Peyer's patch (tissue), 4 donors: ENCODE results near the gene TRIM27. TPM values are rescaled to one million over a fixed set of nuclear protein-coding genes. Genes with fewer than 3 reads are reported as not detected.
"Not testable (repeated sequence)": the region's sequence is repeated elsewhere in the genome, so short reads cannot be mapped to it uniquely, and the experiment has no call there.

ENCODE experiments used
- DNase-seq, 3 donors: peaks; one replicate each; pipeline ENCODE4 v3.0.0-alpha.2; 2017 to 2019
- H3K27ac ChIP-seq, 4 donors: fragments of 200-600 bp; sonication (generic); one replicate each; pipeline ENCODE4 v1.5.1; 2016 to 2019
- H3K27me3 ChIP-seq, 2 donors: fragments of 200-600 bp; sonication (generic); one replicate each; pipeline ENCODE4 v1.5.1; 2019
- H3K36me3 ChIP-seq, 3 donors: fragments of 200-600 bp; sonication (generic); one replicate each; pipeline ENCODE4 v1.5.1; 2016 to 2019
- H3K4me1 ChIP-seq, 4 donors: fragments of 200-600 bp; sonication (generic); one replicate each; pipeline ENCODE4 v1.5.1; 2016 to 2019
- H3K4me3 ChIP-seq, 4 donors: fragments of 200-600 bp; sonication (generic); 1 replicate in 3 of 4; 2 replicates in 1 of 4; pipeline ENCODE4 v1.5.1; 2016 to 2019; ENCODE audit warnings: mild to moderate bottlenecking in 1 of 4
- H3K9me3 ChIP-seq, 4 donors: fragments of 200-600 bp; sonication (generic); one replicate each; pipeline ENCODE4 v1.5.1; 2016 to 2019; ENCODE audit warnings: mild to moderate bottlenecking in 1 of 4
- POLR2A ChIP-seq, 2 donors: fragments of 450-650 bp; IDR thresholded peaks; one replicate each; pipeline ENCODE4 v1.5.1; 2017; ENCODE audit warnings: antibody characterized with exemption in 2 of 2, mild to moderate bottlenecking in 2 of 2, moderate library complexity in 2 of 2
- total RNA-seq, 4 donors: library from RNA; depleted of rRNA; stranded (reverse); fragments of >200 nt; gene quantifications; one replicate each; pipeline ENCODE4 v1.1.0, GENCODE V29; 2016
- TF ChIP-seq, protein P1 (sequence below), 6 experiments: fragments of 450-650 bp in 4 of 6; fragments of 200-600 bp in 2 of 6; sonication (generic) in 1 of 6; IDR thresholded peaks; one replicate each; pipeline ENCODE4 v1.5.1; 2017 to 2019; ENCODE audit warnings: antibody characterized with exemption in 6 of 6, mild to moderate bottlenecking in 3 of 6, moderate library complexity in 1 of 6

Gene TRIM27
- 10 to 100 TPM; 52.2 to 71.4 (median 64.2) TPM for total RNA-seq

DNA sequence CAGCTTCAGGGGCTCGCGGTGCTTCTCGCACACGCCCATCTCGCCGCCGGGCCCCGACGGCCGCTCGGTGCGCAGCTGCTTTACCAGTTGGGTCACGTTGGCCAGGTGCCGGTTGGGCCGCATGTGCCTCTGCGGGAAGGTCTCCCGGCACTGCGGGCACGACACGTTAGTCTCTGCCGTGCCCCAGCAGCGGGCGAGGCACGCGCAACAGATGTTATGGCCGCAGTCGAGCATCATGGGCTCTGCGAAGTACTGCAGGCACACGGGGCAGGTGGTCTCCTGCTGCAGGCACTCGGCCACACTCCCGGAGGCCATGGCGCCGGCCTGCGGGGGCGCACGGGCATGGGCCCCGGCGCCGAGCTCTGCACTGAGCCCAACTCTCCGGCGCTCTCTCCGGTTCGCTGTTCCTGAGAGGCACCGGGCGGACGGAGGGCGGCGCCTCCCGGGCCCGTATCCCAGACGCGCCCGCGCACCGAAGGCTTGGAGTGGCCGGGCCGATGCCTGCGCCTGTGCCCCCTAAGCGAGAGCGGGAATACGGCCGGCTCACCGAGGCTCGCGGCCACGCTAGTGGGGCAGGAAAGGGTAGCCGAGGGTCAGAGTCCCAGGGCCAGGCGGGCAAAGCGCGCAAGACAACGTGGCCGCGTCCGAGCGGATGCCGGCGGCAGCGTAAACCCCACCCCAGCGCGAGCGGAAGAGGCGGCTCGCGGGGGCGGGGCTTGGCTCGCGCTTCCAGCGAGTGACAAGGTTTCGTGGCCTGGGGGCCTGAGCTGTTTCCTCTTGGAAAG, at the start of gene TRIM27:
Gene TRIM27 (minus strand): TSS at position 668 of the 785 bp plus-strand sequence. CDS start 353 bp downstream, at position 315.
- Histone ChIP-seq H3K4me1 (peaks cover 0 to 20% (median 3%) of the 10 kb centered on the region in 4 donors), H3K36me3 (peaks cover 0 to 32% (median 0%) of the 10 kb centered on the region in 3 donors), H3K27me3 (no peaks in the 10 kb centered on the region), H3K9me3 (no peaks in the 10 kb centered on the region), H3K27ac (peak within 1 kb of the TSS; percentile 94 to 99 (median 97)), H3K4me3 (peak within 1 kb of the TSS; percentile 82 to 97 (median 94))
- peak; percentile 87 to 88 for TF ChIP-seq POLR2A (IDR thresholded peaks at IDR 0.05)
- TF ChIP-seq, protein P1, sequence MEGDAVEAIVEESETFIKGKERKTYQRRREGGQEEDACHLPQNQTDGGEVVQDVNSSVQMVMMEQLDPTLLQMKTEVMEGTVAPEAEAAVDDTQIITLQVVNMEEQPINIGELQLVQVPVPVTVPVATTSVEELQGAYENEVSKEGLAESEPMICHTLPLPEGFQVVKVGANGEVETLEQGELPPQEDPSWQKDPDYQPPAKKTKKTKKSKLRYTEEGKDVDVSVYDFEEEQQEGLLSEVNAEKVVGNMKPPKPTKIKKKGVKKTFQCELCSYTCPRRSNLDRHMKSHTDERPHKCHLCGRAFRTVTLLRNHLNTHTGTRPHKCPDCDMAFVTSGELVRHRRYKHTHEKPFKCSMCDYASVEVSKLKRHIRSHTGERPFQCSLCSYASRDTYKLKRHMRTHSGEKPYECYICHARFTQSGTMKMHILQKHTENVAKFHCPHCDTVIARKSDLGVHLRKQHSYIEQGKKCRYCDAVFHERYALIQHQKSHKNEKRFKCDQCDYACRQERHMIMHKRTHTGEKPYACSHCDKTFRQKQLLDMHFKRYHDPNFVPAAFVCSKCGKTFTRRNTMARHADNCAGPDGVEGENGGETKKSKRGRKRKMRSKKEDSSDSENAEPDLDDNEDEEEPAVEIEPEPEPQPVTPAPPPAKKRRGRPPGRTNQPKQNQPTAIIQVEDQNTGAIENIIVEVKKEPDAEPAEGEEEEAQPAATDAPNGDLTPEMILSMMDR (IDR thresholded peaks at IDR 0.05): peak in 1 of 6 experiments; percentile 4
- DNase-seq: peak; percentile 86 to 95 (median 94)

DNA sequence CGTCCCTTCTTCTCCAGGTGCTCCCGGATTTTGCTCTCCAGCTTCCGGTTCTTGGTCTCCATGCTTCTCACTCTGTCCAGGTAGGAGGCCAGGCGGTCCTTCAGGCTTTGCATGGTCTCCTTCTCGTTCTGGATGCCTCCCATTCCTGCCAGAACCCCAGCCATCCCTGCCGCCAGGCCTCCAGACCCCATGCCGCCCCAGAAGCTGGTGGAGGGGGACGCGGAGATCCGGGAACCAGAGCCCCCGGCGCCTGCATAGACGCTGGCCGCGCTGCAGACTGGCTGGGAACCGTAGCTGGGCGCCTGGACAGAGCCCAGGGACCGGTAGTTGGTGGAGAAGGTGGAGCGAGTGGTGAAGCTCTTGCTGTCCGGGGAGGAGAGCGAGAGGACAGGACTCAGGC, 46.3 kb upstream of the TRIM27 start:
- H3K27ac ChIP-seq, H3K9me3 ChIP-seq, H3K27me3 ChIP-seq, H3K4me1 ChIP-seq, H3K4me3 ChIP-seq, DNase-seq, H3K36me3 ChIP-seq: not testable (repeated sequence)

GRCh38 chr6:28969129-28969528, 45.3 kb upstream of the TRIM27 start:
- Histone ChIP-seq H3K27ac (no peak overlapping the region), H3K36me3 (no peaks in the 10 kb centered on the region), H3K9me3 (peaks cover 0 to 7% (median 0%) of the 10 kb centered on the region in 4 donors), H3K4me1 (no peaks in the 10 kb centered on the region), H3K4me3 (no peak overlapping the region), H3K27me3 (no peaks in the 10 kb centered on the region)
- TF ChIP-seq POLR2A (IDR thresholded peaks at IDR 0.05): no peak
- TF ChIP-seq, protein P1 (IDR thresholded peaks at IDR 0.05): no peak
- DNase-seq: no peak

DNA sequence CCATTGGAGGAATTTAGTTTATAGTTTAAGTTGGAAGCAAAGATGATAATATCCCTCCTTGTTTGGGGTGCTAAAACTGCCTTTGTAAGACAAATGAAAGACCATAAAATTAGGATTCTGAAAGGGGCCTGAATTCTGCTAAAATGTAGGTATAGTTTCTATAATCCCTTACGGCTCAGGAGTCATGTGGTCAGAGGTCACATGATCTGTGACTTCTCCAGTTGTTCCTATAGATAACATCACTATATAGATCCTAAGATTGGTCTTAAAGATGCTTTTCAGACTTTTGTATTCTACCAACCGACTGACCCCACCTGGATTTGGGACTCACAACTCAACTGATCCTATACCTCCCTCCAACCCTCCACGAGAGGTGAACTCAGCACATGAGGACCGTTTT, 44.7 kb upstream of the TRIM27 start:
- Histone ChIP-seq H3K9me3 (peaks cover 0 to 7% (median 0%) of the 10 kb centered on the region in 4 donors), H3K36me3 (no peaks in the 10 kb centered on the region), H3K4me1 (no peaks in the 10 kb centered on the region), H3K27ac (no peak overlapping the region), H3K4me3 (no peak overlapping the region), H3K27me3 (no peaks in the 10 kb centered on the region)
- TF ChIP-seq POLR2A (IDR thresholded peaks at IDR 0.05): no peak
- TF ChIP-seq, protein P1 (IDR thresholded peaks at IDR 0.05): no peak
- no peak for DNase-seq

DNA sequence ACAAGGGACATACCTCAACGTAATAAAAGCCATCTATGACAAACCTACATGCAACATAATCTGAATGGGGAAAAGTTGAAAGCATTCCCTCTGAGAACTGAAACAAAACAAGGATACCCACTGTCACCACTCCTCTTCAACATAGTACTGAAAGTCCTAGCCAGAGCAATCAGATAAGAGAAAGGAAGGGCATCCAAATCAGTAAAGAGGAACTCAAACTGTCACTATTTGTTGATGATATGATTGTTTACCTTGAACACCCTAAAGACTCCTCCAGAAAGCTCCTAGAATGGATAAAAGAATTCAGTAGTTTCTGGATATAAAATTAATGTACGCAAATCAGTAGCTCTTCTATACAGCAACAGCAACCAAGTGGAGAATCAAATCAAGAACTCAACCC, 41.9 kb upstream of the TRIM27 start:
- H3K4me3 ChIP-seq: no peak overlapping the region
- H3K27me3 ChIP-seq: no peaks in the 10 kb centered on the region
- no peaks in the 10 kb centered on the region for H3K4me1 ChIP-seq
- TF ChIP-seq, protein P1 (IDR thresholded peaks at IDR 0.05): no peak
- no peak for TF ChIP-seq POLR2A (IDR thresholded peaks at IDR 0.05)
- H3K36me3 ChIP-seq: no peaks in the 10 kb centered on the region
- DNase-seq: no peak
- peaks cover 0 to 7% (median 0%) of the 10 kb centered on the region in 4 donors for H3K9me3 ChIP-seq
- no peak overlapping the region for H3K27ac ChIP-seq

GRCh38 chr6:28960846-28961500, 37.2 kb upstream of the TRIM27 start:
- DNase-seq: no peak
- Histone ChIP-seq H3K27me3 (peaks cover 0 to 2% of the 10 kb centered on the region in 2 donors), H3K9me3 (no peaks in the 10 kb centered on the region), H3K4me1 (no peaks in the 10 kb centered on the region), H3K4me3 (no peak overlapping the region), H3K27ac (no peak overlapping the region), H3K36me3 (no peaks in the 10 kb centered on the region)
- TF ChIP-seq, protein P1 (IDR thresholded peaks at IDR 0.05): no peak
- TF ChIP-seq POLR2A (IDR thresholded peaks at IDR 0.05): no peak

GRCh38 chr6:28958561-28959243, 34.9 kb upstream of the TRIM27 start:
- H3K27me3 ChIP-seq: not testable (repeated sequence)

DNA sequence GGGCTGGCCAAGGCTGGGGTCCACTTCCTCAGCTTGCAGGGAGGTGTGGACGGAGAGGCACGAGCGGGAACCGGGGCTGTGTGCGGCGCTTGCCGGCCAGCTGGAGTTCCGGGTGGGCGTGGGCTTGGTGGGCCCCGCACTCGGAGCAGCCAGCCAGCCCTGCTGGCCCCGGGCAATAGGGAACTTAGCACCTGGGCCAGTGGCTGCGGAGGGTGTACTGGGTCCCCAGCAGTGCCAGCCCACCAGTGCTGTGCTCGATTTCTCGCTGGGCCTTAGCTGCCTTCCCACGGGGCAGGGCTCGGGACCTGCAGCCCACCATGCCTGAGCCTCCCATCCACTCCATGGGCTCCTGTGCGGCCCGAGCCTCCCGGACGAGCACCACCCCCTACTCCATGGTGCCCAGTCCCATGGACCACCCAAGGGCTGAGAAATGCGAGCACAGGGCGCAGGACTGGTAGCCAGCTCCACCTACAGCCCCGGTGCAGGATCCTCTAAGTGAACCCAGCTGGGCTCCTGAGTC, 34.1 kb upstream of the TRIM27 start:
- not testable (repeated sequence) for H3K9me3 ChIP-seq, H3K4me3 ChIP-seq, H3K27ac ChIP-seq, H3K4me1 ChIP-seq, H3K27me3 ChIP-seq, DNase-seq, H3K36me3 ChIP-seq

More at GRCh38 chr6:28958561-28959243, 34.9 kb upstream of the TRIM27 start:
- H3K4me1 ChIP-seq, H3K27ac ChIP-seq, H3K4me3 ChIP-seq, DNase-seq, H3K9me3 ChIP-seq, H3K36me3 ChIP-seq: not testable (repeated sequence)
